KG1 (cell line): ENCODE measurements around the gene ASGR2.

Source experiments
- DNase-seq: peaks from one replicate; lab custom pipeline; 2025; lab: John Stamatoyannopoulos, UW

Gene ASGR2

GRCh38 chr17:7060165-7060891 is 54.3 kb downstream of the ASGR2 start:
- DNase-seq: no peak

GRCh38 chr17:7058831-7059447 is 55.7 kb downstream of the ASGR2 start:
- DNase-seq: no peak

GRCh38 chr17:7056386-7056785 is 58.2 kb downstream of the ASGR2 start:
- no peak for DNase-seq
